ENCODE results near the gene MADD. TPM values are rescaled to one million over a fixed set of nuclear protein-coding genes. Genes with fewer than 3 reads are reported as not detected.

Gene MADD
- total RNA-seq, 3 donors from 2014 or later (not counting 1 experiment from before 2014, with no cell fraction given) = 333 to 383 (median 335) TPM

DNA sequence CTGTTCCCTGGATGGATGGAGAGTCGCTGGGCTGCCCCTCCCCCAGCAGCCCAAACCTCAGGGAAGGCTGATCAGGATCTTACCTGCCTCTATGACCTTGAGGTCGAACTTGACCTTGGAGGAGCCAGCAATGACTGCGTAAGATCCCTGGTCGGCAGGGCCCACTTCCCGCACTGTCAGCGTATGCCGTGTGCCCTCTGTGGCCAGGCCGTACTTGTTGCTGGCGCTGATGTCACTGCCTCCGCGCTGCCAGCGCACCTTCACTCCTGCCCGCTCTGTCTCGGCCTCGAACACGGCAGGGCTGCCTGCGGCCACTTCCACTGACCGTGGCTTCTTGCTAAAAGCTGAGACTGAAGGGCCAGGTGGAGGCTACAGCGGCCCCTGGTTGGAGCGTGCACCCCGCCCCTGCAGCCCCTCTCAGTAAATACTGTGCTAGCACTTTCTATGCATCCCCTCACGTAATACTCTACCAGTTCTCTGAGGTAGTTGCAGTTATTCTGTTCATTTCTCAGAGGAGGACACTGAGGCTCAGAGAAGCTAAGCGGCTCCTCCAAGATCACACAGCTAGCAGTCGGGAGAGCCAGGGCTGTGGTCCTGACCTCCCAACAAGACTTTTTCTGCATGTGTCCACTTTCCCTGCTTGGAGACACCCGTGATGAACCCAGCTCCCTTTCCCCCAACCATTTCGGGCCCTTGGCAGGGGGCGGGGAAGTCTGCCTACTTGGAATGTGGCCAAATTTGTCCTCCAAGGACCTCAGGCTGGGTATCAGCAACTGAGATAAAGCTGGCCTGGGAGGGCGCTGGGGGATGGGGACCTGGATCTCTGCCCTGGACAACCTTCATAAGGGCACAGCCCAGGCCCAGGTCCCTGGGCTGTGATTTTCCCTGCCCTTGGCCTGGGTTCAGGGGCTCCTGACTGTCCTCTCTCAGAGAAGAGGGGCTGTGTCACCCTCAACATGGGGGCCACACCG is 81.5 kb downstream of the MADD start:
- intact Hi-C loops (cut with micrococcal nuclease) = no loop called here
- no peaks in the 10 kb centered on the region for H3K9me3 ChIP-seq (ENCODE audit: control insufficient read depth, insufficient read depth, low read length)
- TF ChIP-seq, protein P1, sequence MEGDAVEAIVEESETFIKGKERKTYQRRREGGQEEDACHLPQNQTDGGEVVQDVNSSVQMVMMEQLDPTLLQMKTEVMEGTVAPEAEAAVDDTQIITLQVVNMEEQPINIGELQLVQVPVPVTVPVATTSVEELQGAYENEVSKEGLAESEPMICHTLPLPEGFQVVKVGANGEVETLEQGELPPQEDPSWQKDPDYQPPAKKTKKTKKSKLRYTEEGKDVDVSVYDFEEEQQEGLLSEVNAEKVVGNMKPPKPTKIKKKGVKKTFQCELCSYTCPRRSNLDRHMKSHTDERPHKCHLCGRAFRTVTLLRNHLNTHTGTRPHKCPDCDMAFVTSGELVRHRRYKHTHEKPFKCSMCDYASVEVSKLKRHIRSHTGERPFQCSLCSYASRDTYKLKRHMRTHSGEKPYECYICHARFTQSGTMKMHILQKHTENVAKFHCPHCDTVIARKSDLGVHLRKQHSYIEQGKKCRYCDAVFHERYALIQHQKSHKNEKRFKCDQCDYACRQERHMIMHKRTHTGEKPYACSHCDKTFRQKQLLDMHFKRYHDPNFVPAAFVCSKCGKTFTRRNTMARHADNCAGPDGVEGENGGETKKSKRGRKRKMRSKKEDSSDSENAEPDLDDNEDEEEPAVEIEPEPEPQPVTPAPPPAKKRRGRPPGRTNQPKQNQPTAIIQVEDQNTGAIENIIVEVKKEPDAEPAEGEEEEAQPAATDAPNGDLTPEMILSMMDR (IDR thresholded peaks at IDR 0.05) = no peak
- H3K4me1 ChIP-seq (ENCODE audit: control insufficient read depth, insufficient read depth, low read length) = no peaks in the 10 kb centered on the region
- 90% methylated on average over 29 of the region's 29 CpGs for WGBS (ENCODE audit: insufficient coverage)
- H3K9me3 Mint-ChIP-seq = no peaks in the 10 kb centered on the region
- ATAC-seq (no peak), DNase-seq (no peak)
- H3K27me3 Mint-ChIP-seq (ENCODE audit: low read depth in 2 of 2) = no peaks in the 10 kb centered on the region
- no peak overlapping the region for H3K27ac ChIP-seq (ENCODE audit: low read length)
- H3K4me3 Mint-ChIP-seq = no peak overlapping the region
- H3K36me3 ChIP-seq (ENCODE audit: control insufficient read depth, insufficient read depth, low read length) = no peaks in the 10 kb centered on the region
- no peaks in the 10 kb centered on the region for H3K36me3 Mint-ChIP-seq
- H3K4me1 Mint-ChIP-seq = no peaks in the 10 kb centered on the region
- H3K4me3 ChIP-seq (ENCODE audit: low read length) = no peak overlapping the region
- no peaks in the 10 kb centered on the region for H3K27me3 ChIP-seq (ENCODE audit: control insufficient read depth, insufficient read depth, low read length)
- no peak overlapping the region for H3K27ac Mint-ChIP-seq

DNA sequence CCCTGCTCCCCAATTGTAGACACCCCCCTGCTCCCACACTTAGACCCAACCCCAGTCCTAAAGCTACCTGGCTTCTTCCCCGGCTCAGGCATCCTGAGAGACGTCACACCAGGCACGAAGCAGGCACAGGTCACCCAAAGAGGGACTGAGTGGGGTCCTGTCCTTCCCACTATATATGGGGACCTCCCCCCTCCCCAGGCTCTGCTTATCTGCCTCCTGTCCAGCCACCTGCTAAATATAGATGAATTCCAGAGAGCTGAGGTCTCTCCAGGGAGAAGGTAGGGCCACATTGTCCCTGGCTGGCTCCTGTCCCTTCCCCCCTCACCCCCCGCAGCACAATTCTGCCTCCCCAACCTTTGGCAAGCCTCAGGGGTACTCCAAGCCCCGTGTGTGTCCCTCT is 82.6 kb downstream of the MADD start, which contains the start of gene MYBPC3:
MYBPC3 (minus strand) TSS at position 147 of the 400 bp plus-strand sequence; CDS start at position 92, 55 bp downstream.
- TF ChIP-seq, protein P1 (IDR thresholded peaks at IDR 0.05) = no peak
- no peak within 1 kb of the TSS for H3K4me3 Mint-ChIP-seq
- H3K4me3 ChIP-seq (ENCODE audit: low read length) = no peak within 1 kb of the TSS
- no peak within 1 kb of the TSS for H3K27ac ChIP-seq (ENCODE audit: low read length)
- no peaks in the 10 kb centered on the region for H3K27me3 Mint-ChIP-seq (ENCODE audit: low read depth in 2 of 2)
- H3K9me3 Mint-ChIP-seq = no peaks in the 10 kb centered on the region
- ATAC-seq (no peak), DNase-seq (no peak)
- no peak within 1 kb of the TSS for H3K27ac Mint-ChIP-seq
- no peaks in the 10 kb centered on the region for H3K9me3 ChIP-seq (ENCODE audit: control insufficient read depth, insufficient read depth, low read length)
- WGBS (ENCODE audit: insufficient coverage) = 82% methylated on average over 5 of the region's 5 CpGs
- H3K4me1 ChIP-seq (ENCODE audit: control insufficient read depth, insufficient read depth, low read length) = no peaks in the 10 kb centered on the region
- intact Hi-C loops (cut with micrococcal nuclease) = no loop called here
- H3K4me1 Mint-ChIP-seq = no peaks in the 10 kb centered on the region
- no peaks in the 10 kb centered on the region for H3K36me3 ChIP-seq (ENCODE audit: control insufficient read depth, insufficient read depth, low read length)
- H3K36me3 Mint-ChIP-seq = no peaks in the 10 kb centered on the region
- no peaks in the 10 kb centered on the region for H3K27me3 ChIP-seq (ENCODE audit: control insufficient read depth, insufficient read depth, low read length)

DNA sequence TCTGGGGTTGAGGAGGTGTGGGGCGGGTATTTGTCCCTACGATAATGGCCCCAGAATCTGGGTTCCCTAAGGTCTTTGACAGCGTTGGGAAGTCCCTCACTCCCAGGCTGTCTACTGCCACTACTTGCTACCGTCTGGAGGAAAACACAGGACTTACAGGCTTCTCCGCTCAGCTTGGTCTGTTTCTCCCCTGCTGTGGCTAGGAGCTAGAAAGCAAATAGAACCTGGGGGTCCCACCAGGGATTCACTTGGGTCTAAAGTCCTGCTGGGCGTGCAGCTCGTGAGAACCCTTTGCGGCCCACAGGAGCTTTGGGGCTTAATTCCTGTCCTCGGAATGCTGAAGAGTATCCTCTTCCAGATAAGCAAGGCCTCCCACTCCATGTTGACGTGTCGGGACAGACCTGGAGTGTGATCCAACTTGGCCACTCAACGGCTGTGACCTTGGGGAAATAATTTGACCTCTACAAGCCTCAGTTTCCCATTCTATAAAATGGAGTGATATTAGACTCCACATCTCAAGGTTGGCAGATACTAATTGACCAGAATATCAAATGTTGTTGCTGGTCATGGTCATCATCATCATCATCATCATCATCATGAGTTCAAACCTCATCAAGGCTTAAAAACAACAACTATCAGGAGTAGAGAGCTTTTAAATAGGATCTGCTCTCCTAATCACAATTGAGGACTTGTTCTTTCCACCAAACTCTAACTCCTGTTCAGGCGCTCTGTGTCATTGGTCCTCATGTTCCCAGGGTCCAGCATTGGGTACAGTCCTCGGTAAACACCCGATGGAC is 84.2 kb downstream of the MADD start:
- no peak overlapping the region for H3K27ac Mint-ChIP-seq
- TF ChIP-seq, protein P1 (IDR thresholded peaks at IDR 0.05) = no peak
- intact Hi-C loops (cut with micrococcal nuclease) = no loop called here

More for the DNA sequence above, 84.2 kb downstream of the MADD start:
- Histone ChIP-seq H3K27ac (ENCODE audit: low read length) (no peak overlapping the region), H3K9me3 (ENCODE audit: control insufficient read depth, insufficient read depth, low read length) (no peaks in the 10 kb centered on the region), H3K4me3 (ENCODE audit: low read length) (no peak overlapping the region), H3K27me3 (ENCODE audit: control insufficient read depth, insufficient read depth, low read length) (no peaks in the 10 kb centered on the region), H3K4me1 (ENCODE audit: control insufficient read depth, insufficient read depth, low read length) (peaks cover 3% of the 10 kb centered on the region), H3K36me3 (ENCODE audit: control insufficient read depth, insufficient read depth, low read length) (no peaks in the 10 kb centered on the region)
- ATAC-seq = no peak
- WGBS (ENCODE audit: insufficient coverage) = 95% methylated on average over 15 of the region's 15 CpGs
- H3K4me1 Mint-ChIP-seq = peaks cover under 1 to 3% of the 10 kb centered on the region in 2 donors
- H3K4me3 Mint-ChIP-seq = no peak overlapping the region
- no peaks in the 10 kb centered on the region for H3K9me3 Mint-ChIP-seq
- no peaks in the 10 kb centered on the region for H3K36me3 Mint-ChIP-seq
- no peak for DNase-seq
- no peaks in the 10 kb centered on the region for H3K27me3 Mint-ChIP-seq (ENCODE audit: low read depth in 2 of 2)
